ENCODE results near the gene NPW. TPM values are rescaled to one million over a fixed set of nuclear protein-coding genes. Genes with fewer than 3 reads are reported as not detected.
A peak's percentile ranks its signal among the peaks of the same experiment; 100 is the strongest.

Gene NPW
- total and polyA plus RNA-seq, 9 of the 15 experiments (the other 6 are each of a cell fraction or from before 2014, with no cell fraction given): 0.14 to 4.0 (median 2.6) TPM; not detected in 4

DNA sequence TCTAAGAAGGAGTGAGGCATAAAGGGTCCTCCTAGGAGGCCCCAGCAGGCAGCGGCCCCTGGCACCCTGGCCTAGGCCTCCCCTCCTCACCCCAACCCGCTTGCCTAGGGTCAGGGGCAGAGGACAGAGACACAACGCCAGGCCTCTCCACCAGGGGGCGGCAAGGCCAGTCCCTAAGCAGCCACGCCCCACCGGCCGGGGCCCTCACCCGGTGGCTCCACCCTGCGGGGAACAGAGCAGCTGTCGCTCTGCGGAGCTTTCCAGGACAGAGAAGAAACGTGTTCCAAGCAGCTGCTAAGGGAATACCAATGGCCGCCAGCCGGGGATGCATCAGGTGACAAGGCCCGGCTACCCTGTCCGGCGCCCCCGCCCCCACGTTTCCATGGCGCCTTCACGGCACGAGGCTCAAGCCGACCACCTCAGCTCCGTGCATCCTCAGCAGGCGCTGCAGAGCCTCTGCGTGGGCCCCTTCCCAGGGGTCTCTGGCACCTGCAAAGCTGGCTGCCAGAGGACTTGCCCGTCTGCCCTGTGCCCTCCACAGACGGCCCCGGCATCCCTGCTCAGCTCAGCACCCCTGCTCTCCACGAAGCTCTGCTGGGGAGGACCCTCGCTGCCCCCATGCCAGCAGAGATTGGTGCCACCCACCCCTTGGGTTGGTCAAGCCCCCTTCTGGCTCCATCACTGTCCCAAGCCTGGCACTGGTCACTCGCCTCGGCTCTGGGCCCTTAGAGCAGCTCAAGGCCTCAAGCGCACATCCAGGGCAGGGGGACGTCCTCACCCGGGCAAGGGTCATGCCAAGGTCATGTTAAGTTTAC lies 15.6 kb upstream of the NPW start (continued):
- TF ChIP-seq DLX4 (CRISPR knock-in tag; IDR thresholded peaks at IDR 0.05): no peak
- TF ChIP-seq MIER1 (IDR thresholded peaks at IDR 0.05; ENCODE audit: low read depth): no peak
- no peak for TF ChIP-seq ZC3H4 (CRISPR knock-in tag; IDR thresholded peaks at IDR 0.05; ENCODE audit: borderline replicate concordance)
- no peak for TF ChIP-seq ZNF717 (CRISPR knock-in tag; IDR thresholded peaks at IDR 0.05)
- TF ChIP-seq RBM14 (IDR thresholded peaks at IDR 0.05; ENCODE audit: borderline replicate concordance, insufficient read depth, low read depth, low read length): no peak
- TF ChIP-seq NR2C1 (IDR thresholded peaks at IDR 0.05): no peak
- TF ChIP-seq NR2C1 (tag; IDR thresholded peaks at IDR 0.05): peak; percentile 51; the same call in 1 of the 2 replicates
- TF ChIP-seq NR3C1 (CRISPR knock-in tag; IDR thresholded peaks at IDR 0.05): no peak
- no peak for TF ChIP-seq HDAC8 (tag; IDR thresholded peaks at IDR 0.05)
- no peak for TF ChIP-seq SMARCA4 (IDR thresholded peaks at IDR 0.05)
- TF ChIP-seq CBX5 (IDR thresholded peaks at IDR 0.05; ENCODE audit: borderline replicate concordance, low read depth): no peak
- no peak for TF ChIP-seq ZNF280B (CRISPR knock-in tag; IDR thresholded peaks at IDR 0.05)
- TF ChIP-seq ZBTB11 (CRISPR knock-in tag; IDR thresholded peaks at IDR 0.05): no peak
- TF ChIP-seq HEY1 (CRISPR knock-in tag; IDR thresholded peaks at IDR 0.05; ENCODE audit: borderline replicate concordance): no peak
- no peak for TF ChIP-seq SFPQ (IDR thresholded peaks at IDR 0.05; ENCODE audit: low read depth, low read length)
- no peak for TF ChIP-seq ZKSCAN8 (CRISPR knock-in tag; IDR thresholded peaks at IDR 0.05)
- TF ChIP-seq RNF219 (CRISPR knock-in tag; IDR thresholded peaks at IDR 0.05): no peak

All from K562 (cell line).